Right renal pelvis (tissue), 4 donors: ENCODE results near the gene LILRB5. TPM values are rescaled to one million over a fixed set of nuclear protein-coding genes. Genes with fewer than 3 reads are reported as not detected.
A peak's percentile ranks its signal among the peaks of the same experiment; 100 is the strongest.
"Not testable (repeated sequence)": the region's sequence is repeated elsewhere in the genome, so short reads cannot be mapped to it uniquely, and the experiment has no call there.

Experiments used
- DNase-seq, 4 donors: peaks; one replicate each; pipeline ENCODE4 v3.0.0-alpha.2; 2013; ENCODE audit warnings: low read depth in 4 of 4, low spot score in 3 of 4, missing footprints in 1 of 4
- polyA plus RNA-seq, 4 donors: library from polyadenylated mRNA; unstranded; fragments of 120-200 nt; gene quantifications; one replicate each; pipeline ENCODE4 v1.2.1, GENCODE V29; 2013; ENCODE audit not compliant: insufficient read length in 4 of 4

Gene LILRB5
- polyA plus RNA-seq, 4 donors = 1.9 to 2.6 (median 2.1) TPM

- DNase-seq = not testable (repeated sequence)
Observed at GRCh38 chr19:54217517-54218247, 39.4 kb downstream of the LILRB5 start.

- DNase-seq = no peak
Observed at GRCh38 chr19:54216869-54217268, 40.2 kb downstream of the LILRB5 start.

- not testable (repeated sequence) for DNase-seq
Observed at GRCh38 chr19:54214734-54215133, 42.3 kb downstream of the LILRB5 start.

- DNase-seq = not testable (repeated sequence)
Observed at GRCh38 chr19:54214217-54214616, 42.9 kb downstream of the LILRB5 start.

- DNase-seq = no peak
Observed at GRCh38 chr19:54211235-54211634, 45.8 kb downstream of the LILRB5 start.

GRCh38 chr19:54209811-54210494 is 47.1 kb downstream of the LILRB5 start:
- DNase-seq = peak; percentile 63 to 84 (median 72)

- DNase-seq = no peak
Observed at GRCh38 chr19:54209058-54209810, 47.8 kb downstream of the LILRB5 start.

GRCh38 chr19:54208784-54209057 is 48.4 kb downstream of the LILRB5 start:
- no peak for DNase-seq

GRCh38 chr19:54207983-54208783 is 48.9 kb downstream of the LILRB5 start:
- no peak for DNase-seq

GRCh38 chr19:54207676-54207982 is 49.4 kb downstream of the LILRB5 start:
- no peak for DNase-seq

- not testable (repeated sequence) for DNase-seq
Observed at GRCh38 chr19:54207193-54207592, 49.9 kb downstream of the LILRB5 start.

GRCh38 chr19:54206831-54207177 is 50.3 kb downstream of the LILRB5 start:
- no peak for DNase-seq

GRCh38 chr19:54206030-54206830 is 50.8 kb downstream of the LILRB5 start:
- DNase-seq = no peak

- no peak for DNase-seq
Observed at GRCh38 chr19:54204767-54205468, 52.2 kb downstream of the LILRB5 start.

- no peak for DNase-seq
Observed at GRCh38 chr19:54203151-54203611, 53.9 kb downstream of the LILRB5 start.

GRCh38 chr19:54201980-54202379 is 55.1 kb downstream of the LILRB5 start:
- DNase-seq = no peak

GRCh38 chr19:54201172-54201701 is 55.8 kb downstream of the LILRB5 start:
- DNase-seq = no peak
